Measurements from ENCODE around the gene FOXP2.

The FOXP2 gene

DNA sequence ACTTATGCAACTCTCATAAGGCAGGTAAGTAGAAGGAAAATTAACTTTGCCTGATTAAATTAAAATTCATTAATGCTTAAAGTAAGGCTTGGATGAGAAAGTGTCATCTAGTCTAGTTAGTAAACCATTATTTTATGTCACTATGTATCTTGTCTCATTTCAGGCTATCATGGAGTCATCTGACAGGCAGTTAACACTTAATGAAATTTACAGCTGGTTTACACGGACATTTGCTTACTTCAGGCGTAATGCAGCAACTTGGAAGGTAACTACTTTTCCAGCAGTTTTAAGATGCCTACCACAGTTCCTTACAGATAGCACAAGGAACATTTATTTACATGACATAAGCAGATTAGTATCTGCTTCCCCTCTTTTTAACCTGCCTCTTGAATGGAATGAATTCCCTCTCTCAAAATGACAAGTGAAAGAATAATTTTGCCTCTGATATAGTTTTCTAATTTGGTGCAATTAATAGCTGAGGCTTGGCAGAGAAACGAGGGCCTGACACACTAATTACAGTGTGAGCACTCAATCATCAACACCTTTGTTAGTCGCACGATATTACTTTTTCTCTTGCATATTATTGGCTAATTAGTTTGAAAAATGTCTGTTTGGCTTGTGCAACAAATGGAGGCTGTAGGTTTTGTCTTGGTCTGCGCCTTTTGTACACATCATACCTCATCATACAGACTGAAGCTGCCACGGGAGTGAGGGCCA is 245.0 kb downstream of the FOXP2 start:
- DNase-seq, result no peak

DNA sequence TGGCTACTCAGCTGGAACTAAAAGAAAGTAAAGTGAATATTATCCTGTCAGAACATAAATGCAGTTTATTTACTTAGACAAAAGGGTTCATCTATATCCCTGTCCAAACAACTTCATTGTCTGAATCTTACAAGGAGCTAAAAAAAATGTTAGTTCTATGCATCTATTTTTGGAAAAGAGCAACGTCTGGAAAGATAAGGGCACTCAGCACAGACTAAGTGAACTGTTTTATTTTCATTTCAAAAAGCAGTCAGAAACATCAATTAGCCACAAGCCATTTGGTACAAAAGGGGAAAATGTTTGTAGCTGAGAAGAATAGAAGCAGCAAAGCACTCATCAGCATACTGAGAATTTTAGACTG is 245.5 kb downstream of the FOXP2 start:
- DNase-seq, result no peak

DNA sequence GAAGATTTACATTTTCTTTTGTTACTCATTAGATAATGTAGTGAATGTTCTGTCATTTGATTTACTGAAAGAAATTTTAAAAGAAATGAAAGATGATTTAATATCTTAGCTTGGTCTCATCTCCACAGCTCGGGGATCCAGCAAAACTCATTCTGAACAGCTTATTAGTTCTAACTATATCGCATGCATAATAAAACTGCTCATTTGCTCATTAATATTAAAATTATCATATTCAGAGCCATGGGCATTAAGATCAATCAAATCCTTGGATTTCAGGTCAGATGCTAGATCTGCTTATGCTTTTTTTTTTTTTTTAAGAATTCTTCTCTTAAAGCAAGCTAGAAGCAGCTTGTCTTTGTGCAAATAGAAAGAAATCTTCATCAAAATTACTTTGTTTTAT is 246.1 kb downstream of the FOXP2 start:
- no peak for DNase-seq

DNA sequence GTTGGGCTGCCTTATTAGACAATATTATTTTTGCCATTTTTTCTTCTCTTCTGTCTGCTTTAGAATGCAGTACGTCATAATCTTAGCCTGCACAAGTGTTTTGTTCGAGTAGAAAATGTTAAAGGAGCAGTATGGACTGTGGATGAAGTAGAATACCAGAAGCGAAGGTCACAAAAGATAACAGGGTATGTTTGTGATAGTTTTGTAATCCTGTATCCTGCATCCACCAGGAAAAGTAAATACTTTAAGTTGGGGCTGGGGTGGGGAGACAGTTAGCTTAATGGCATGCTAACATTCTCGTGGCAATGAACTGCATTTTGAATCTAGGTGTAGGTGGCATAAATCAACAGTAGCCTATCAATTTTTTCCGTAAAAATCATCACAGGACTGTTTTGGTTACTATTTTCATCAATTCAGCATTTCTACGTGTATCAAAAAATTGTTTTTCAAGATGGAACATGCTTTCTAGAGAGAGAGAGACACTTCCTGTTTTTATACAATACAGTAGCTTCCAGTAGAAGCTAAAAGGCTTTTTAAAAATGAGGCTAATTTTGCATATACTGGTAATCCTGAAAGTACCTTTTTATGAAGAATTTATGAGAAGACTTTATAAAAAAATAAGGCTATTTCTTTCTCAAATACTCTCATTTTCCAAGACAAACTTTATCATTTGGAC is 247.5 kb downstream of the FOXP2 start:
- DNase-seq, result no peak

DNA sequence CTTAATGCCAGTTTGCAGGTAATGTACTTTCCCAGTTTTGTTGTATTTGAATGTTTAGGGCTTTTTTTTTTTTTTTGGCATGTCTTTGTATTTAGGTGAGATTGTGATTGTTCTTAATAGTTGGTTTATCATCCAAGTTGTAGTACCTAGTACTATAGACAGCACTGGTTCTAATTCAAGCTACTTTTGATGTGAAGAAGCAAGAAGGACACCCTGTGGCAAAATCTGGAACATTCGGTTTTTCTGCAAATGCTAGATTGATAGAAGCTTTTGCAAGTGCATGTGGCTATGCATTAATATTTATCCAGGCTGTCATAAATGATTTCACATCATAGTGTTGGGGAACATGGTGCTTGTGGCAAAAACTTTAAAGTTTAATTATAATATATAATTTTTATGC is 248.9 kb downstream of the FOXP2 start:
- no peak for DNase-seq

DNA sequence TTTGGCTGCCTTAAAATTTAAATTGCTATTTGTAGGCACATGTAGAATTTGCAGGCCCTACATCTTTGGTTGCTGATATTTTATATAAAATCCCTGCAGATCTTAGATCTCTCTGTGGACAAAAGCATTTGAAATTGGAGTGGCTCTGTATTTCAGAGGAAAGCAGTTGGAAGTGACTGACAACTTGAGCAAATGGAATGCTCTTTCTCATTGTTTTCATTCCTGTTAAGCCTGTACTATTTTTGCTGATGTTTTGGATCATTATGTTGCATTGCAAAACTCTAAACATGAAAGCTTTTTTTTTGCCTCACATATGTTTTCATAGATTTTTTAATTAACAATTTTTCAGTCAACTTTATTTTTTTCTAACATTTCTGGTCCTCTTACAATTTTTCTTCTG is 256.1 kb downstream of the FOXP2 start:
- DNase-seq, result no peak

DNA sequence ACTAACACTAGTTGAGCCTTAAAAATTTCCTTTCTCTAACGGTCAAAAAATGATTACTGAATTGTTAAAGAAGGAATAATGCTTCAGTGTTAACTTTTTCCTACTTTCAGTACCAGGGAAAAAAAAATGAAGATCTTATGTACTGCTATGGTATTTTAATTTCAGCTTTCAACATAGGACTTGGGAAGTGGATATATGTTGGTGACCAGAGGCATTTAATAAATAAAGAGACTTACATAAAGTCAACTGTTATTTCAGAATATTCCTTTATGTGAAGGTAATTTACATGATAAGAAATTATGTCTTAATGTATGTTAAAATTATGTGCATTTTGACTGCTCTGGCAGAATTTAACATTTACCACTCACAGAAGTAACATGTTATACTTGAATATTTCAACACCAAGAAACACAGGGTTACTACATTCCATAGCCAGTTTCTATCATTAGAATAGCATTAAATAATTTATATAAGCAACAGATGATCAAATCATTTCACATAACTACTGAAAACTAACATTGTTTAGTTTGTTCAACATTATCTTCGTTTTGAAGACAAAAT is 257.0 kb downstream of the FOXP2 start:
- no peak for DNase-seq

DNA sequence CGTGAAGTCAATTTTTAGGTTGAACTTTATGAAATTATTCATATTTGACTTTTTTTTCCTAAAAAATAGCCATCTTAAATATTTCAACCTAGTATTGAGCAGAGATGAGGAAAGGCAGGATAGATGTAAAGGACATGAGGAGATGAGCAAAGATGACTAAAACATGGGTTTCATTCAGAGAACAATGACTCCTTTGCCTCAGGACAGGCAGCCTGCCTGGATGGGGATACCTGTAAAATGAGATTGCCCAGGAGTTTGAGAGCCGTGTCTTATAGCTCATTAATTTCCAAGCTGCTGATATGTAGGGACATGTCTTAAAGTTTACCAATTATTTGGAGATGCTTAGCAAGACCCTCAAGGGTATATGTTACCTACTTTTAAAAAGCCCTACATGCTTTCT is 263.5 kb downstream of the FOXP2 start:
- no peak for DNase-seq

DNA sequence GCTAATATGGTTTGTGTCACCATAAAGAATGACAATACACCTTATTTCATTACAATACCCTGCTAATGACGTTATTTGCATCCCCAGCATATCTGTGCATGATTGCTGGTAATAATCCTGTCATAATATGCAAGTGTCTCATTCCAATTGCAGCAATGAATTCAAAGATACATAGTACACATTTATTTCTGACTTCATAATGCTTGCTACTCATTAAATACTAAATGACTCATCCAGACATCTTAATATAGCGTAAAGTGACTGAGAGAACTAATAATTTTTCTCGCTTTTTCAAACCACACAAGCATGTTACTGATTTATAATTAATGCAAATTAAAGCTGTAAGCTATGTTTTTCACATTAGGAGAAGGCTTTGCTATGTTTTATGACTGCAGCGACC is 272.6 kb downstream of the FOXP2 start:
- no peak for DNase-seq

DNA sequence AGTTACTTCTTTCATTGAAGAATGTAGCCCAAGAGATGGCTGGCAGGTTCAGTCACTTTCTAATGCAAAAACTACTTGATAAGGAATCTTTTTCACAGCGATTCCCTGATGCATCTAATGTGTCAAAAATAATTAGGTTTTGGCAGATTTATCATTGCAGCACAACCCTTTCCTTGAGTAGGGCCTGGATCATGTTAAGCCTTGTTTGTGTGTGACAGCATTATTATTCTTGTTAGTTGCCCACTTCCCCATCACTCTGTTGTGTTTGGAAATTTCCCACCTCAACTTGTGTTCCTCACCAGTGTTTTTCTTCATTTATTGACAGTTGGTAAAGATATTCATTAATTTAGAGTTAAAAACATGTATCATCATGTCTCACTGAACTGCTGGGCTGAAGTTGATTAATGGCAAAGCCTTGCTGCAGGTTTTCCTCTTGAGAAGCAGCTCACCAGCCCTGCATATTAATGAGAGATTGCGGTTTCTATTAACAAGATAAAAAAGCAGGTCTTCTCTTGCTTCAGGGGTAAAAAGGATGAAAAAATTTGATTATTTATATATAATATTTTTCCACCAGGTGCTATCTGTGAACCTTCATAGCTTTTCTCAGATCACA is 273.9 kb downstream of the FOXP2 start:
- no peak for DNase-seq

DNA sequence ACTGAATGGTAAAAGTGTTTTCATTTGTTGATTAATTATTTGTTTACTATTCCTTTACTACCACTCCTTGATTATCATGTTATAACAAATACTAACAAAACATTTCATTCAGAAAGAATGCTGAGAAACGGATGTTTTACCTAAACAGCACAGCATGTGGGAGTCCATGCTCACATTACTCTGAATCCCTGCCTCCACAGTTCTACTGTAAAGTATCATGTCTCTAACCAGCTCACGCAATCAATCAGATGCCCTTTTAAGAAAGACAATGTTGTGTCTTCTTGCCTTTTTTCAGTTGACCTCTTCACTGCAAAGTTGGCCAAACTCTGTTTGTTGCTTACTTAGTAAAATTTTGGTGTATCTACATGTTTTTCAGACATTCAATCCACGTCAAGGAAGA is 274.8 kb downstream of the FOXP2 start:
- DNase-seq, result no peak

DNA sequence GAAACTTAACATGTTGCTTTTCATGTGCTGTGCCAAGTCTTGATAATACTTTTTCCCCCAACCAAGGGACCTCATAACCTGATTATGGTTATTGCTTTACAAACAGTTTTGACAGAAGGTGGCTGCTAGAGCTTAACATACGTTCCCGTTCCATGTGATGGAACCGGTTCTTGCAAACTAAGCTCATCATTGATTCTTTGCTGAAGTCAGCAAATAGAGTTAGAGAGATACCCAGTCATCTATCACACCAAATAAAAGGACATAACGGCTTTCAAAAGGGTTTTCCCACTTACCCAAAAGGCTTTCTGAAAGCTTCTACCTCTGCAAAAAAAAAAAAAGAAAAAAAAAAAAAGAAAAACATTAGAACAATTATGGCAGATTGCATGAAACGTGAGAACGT is 277.0 kb downstream of the FOXP2 start:
- DNase-seq, result no peak

DNA sequence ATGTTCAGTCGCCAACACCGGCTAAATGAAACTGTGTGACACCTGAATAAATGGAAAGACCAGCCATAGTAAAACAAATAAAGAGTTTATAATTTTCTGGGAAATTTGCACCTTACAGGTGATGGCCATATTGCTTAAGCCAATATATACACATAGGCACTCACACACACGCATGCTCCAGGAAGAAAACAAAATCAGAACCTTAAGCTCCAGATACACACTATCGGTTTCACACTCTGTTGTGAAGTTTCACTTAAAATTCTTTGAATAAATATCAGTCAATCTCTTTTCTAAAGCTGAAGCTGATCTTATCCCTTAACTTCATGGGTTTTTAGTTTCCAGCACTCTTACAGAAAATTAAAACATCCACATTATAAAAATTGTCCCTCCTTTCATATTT is 280.6 kb downstream of the FOXP2 start:
- DNase-seq, result no peak

DNA sequence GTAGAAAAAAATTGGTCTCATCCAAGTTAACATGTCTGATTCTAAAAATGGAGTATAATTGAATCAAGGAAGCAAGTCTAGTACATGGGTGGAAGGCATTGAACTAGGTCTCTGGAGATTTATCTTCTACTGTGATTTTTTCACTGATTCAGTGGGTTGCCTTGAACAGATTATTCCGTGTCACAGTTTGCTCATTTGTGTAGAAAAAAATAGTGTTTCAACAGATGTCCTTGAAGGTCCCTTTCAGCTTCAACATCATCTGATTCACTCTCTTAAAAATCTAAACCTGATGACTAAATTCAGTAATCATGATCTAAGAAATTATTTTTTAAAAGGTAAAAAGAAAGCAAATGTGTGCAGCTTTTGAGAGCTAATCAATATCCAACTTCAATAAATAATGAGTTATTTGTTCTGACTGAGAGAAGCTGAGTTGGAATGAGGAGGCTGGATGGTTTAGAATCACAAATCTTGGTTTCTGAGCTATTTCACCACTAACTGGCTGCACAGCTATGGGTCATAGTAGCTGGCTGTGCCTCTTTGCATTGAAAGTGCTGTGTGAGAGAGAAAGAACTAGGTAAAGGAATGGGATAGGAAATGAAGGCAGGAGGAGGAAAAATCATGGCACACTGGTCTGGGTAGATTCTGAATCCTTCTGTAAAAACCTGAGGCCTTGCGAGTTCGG is 285.8 kb downstream of the FOXP2 start:
- DNase-seq, result no peak

DNA sequence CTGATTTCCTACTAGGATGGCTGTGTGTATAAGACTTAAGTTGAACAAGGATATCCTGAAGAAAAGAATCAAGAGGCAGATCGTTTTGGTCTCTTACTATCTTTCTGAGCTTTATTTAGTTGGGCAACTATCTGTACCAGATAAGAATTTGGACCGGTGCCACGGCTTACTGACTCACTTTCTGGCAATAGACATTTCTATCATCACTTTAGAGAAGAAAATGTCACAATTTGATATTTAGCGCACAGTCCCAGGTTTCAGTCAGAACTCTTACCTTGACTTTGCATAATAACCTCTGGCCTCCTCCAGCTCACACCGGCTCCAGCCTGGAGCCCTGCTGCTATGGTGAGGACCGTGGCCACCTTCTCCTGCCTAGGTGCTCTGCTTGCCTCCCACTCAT is 289.1 kb downstream of the FOXP2 start:
- DNase-seq, result no peak

DNA sequence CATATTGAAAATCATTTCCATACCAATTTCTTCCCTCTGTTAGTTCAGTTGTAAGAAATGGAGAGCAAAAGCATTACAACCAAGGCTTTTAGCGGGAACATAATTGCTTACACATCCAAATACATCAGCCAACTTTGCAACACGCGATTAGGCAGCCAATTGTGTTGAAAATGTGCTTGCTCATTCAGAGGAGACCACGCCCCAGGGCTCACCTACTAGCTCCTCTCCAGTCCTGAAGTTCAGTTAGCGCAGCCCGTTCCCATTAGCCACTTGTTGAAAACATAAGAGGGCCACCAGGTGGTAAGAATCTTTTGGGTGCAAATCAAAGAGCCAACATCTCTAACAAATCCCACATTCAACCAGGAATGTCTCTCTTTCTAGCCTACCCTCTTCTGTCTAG is 294.0 kb downstream of the FOXP2 start:
- DNase-seq, result no peak

DNA sequence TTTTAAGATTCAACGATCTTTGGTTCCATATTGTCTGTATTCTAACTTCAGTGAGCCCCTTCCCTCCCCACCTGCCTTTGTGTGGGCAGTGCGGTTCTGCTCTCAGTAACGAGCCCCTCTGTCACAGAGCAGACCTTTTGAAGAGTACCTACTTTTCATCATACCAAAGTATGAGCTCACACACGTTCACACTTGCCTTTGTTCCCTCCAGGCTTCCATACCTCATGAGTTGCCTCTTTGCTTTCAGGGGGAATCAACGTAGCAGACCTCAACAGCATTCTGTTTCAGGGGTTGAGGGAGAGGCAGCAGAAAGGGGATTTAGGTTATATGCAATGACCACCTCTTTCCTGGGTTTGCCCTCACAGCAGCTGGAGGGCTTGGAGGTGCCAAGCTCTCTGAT is 295.9 kb downstream of the FOXP2 start:
- no peak for DNase-seq

DNA sequence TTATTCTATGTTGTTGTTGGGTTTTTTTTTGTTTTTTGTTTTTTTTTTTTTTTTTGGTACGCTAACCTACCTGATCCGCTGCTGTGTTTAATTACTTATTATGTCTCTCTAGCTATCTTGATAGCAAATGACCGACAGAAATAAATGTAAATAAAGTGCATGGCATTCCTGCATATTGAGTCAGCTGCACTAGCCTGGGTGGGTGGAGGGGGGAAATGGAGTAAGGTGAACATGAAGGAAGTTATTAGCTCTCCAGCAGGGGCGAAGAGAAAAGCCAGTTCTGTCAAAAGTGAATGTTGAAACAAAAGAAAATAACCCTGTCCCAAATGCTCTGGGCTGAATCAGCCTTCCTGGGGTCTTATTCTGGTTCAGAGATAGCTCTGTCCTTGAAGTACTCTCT is 296.6 kb downstream of the FOXP2 start:
- no peak for DNase-seq

DNA sequence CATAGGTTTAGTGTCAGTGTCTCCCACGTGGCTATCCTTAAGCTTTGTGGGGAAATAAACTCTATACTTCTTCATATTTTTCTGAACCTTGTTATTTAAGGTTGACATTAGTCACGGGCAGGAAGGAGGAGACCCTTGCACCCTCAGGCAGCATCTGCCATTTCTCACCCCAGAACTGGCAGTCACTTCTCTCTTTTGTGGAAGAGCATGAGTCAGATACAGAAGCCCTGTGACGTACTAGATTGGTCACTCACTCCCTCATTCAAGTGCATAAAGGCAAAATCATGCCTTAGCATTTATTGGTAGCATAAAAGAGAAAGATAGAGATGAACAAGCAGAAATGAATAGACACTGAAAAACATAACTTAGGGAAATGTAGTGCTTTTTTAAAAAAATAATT is 301.3 kb downstream of the FOXP2 start:
- DNase-seq, result no peak

DNA sequence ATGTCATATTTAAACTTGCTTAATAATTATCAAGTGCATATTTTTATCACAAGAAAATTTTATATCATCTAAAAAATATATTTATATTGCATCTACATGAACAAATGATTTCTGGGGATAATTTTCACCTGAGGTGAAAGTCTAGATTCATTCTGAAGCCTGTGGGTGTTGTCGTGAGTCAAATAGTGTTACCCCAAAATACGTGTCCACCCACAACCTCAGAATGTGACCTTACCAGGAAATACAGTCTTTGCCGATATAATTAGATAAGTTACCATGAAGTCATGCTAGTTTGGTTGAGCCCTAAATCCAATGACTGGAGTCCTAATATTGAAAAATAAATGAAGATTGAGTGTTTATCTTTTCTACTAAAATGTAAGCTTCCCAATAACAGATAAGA is 304.2 kb downstream of the FOXP2 start:
- no peak for DNase-seq

DNA sequence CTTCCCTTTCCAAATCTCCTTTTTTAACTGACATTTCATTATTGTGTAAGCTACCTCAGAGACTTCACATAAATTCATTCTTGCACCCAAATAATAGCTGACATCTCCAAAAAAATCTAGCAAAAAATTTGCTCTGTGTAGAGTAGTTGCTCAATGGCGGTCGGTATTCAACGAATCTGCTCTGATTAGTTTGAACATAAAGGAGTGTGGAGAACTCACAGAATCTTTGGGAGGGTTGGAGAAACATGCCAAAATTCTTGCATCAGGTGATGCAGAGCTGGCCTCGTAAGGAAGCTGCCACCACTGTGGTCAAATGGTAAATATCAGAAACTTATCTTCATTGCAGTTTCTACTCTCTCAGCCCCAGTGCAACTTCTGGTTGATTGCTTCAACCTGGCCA is 306.1 kb downstream of the FOXP2 start:
- no peak for DNase-seq

DNA sequence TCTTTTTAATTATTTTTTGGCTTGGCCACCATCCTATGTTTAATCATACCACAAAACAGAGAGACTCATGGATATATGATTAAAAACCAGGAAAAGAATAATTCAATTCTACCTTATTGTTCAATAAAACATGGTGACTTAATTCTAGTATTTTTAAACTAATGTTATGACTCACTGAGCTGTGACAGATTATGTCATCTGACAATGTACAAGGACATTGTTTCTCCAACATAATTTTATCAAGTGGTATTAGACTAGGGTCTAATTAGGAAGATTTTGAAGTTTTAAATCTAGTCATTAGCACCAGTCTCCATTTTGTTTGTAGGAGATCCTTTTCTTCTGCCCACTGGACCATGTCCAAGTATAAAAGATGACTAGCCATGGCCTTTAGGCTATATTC is 307.9 kb downstream of the FOXP2 start:
- no peak for DNase-seq

DNA sequence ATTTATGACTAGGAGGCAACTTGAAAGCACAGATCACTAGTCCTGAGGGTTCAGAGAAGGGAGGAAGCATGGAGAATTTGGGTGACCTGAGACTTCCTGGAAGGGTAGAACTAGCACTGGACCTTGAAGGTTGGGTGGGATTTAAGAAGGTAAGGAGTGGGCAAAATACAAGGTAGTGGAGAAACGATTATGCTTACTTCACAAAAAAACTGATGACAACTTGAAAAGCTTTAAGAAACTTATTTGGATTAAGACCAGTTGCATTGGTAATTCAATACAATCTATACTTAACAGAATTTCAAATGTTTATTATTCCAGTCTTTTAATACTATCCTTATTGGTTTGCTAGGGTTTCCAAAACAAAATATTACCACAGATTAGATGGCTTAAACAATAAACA is 308.7 kb downstream of the FOXP2 start:
- no peak for DNase-seq

DNA sequence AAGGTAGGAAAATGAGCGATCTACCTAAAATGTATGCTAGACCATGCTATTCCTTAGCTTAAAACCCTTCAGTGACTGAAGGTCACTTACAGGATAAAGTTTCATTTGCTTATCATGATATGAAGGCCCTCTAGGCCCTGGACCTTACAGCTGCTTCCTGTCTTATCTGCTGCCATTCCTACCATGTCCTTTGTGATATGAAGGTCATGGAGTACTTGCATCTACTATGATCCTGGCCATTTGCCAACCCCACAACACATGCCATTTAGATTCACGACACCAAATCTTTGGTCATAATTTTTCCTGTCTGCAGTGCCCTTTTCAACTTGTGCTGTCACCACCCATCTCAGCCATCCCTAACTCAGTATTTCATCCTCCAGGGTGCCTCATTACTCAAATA is 325.5 kb downstream of the FOXP2 start:
- DNase-seq, result no peak

Measured in T-helper 9 cell (primary cell).